Stimulated activated naive CD8-positive, alpha-beta T cell treated with anti-CD3 and anti-CD28 coated beads, Interleukin-15, Interleukin-2, amounts not matched to agents 100 U/mL and 50 U/mL, for 24 hours (primary cell): ENCODE data around the gene WDR20.
A peak's percentile ranks its signal among the peaks of the same experiment; 100 is the strongest.
"Not testable (repeated sequence)": the region's sequence is repeated elsewhere in the genome, so short reads cannot be mapped to it uniquely, and the experiment has no call there.

Experiments used
- ATAC-seq: fragments of 150-1000 bp; cut with Tn5 transposase; one replicate; pipeline ENCODE4 v1.10.0; 2021
- DNase-seq: peaks from one replicate; pipeline ENCODE4 v3.0.0; 2021

The WDR20 gene

GRCh38 chr14:102171173-102172020, 31.7 kb downstream of the WDR20 start:
- ATAC-seq (no peak), DNase-seq (no peak)

DNA sequence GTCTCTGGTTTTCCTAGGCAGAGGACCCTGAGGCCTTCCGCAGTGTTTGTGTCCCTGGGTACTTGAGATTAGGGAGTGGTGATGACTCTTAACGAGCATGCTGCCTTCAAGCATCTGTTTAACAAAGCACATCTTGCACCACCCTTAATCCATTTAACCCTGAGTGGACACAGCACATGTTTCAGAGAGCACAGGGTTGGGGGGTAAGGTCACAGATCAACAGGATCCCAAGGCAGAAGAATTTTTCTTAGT, 32.2 kb downstream of the WDR20 start:
- DNase-seq: not testable (repeated sequence)

GRCh38 chr14:102172721-102173120, 33.0 kb downstream of the WDR20 start:
- not testable (repeated sequence) for ATAC-seq, DNase-seq

More for the DNA sequence above, 32.2 kb downstream of the WDR20 start:
- ATAC-seq: not testable (repeated sequence)

- ATAC-seq: no peak
- no peak for DNase-seq
These were observed 37.5 kb downstream of the WDR20 start for GRCh38 chr14:102177161-102177560.

DNA sequence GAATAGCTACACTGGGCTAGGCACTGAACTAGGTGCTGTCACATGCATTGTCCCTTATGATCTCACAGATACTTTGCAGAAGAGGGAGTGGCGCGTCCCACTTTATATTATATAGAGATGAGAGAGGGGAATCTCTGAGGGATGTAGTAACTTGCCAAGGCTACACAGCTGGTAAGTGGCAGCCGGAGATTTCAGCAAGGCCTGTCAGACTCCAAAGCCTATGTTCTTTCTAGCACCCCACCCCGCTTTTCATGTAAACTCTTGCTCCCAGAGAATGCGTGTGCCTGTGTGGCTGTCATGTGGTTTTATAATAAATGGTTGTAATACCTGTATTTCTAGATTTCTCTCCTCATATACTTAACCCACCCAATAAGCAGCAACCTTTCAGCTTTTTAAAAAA, 39.1 kb downstream of the WDR20 start:
- ATAC-seq (no peak), DNase-seq (no peak)

- ATAC-seq: no peak
- no peak for DNase-seq
These were observed 40.7 kb downstream of the WDR20 start for GRCh38 chr14:102180248-102180998.

DNA sequence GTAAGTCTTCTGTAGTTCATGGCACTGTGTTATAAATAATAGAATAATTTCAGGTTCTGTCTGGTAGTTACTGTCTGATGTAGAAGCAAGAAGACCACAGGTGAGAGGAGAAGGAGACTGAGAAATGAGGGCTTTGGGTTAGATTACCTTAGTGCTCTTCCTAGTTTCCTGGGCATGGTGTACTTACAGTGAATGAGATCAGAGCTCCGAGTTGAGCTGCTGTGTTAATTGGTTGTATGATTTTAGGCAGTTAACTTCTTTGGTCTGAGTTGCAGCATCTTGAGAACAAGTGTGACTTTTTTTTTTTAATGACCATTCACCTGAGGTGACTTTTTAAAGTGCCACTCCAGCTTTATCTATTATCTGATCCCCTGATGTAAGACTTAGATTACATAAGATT, 41.5 kb downstream of the WDR20 start:
- DNase-seq: no peak
- no peak for ATAC-seq

- no peak for DNase-seq
- ATAC-seq: peak; percentile 83
These were observed 42.5 kb downstream of the WDR20 start for GRCh38 chr14:102182190-102182589.

GRCh38 chr14:102182936-102183619, 43.4 kb downstream of the WDR20 start:
- ATAC-seq (no peak), DNase-seq (no peak)

DNA sequence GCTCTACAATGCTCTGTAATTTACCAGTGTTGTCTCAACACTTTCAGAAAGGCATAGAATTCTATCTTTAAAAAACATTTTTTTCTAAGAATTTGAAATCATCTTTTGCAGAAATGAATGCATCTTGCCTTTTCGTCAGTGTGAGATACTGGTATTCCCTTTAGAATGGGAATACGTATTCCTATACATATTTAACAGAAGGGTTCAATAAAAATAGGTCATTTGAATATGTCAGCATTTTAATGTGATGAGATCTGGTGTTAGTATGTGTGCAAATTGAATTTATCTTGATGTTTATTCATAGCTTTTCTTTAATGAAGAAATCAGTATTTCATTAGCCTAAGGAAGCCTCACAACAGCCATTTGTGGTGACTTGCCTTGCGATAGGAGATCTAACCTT, 44.2 kb downstream of the WDR20 start:
- ATAC-seq: no peak

GRCh38 chr14:102184316-102185035, 44.8 kb downstream of the WDR20 start:
- peak; percentile 45 for DNase-seq
- peak; percentile 77 for ATAC-seq

More for the DNA sequence above, 44.2 kb downstream of the WDR20 start:
- no peak for DNase-seq

- ATAC-seq: no peak
- DNase-seq: no peak
These were observed 45.7 kb downstream of the WDR20 start for GRCh38 chr14:102185360-102185759.

DNA sequence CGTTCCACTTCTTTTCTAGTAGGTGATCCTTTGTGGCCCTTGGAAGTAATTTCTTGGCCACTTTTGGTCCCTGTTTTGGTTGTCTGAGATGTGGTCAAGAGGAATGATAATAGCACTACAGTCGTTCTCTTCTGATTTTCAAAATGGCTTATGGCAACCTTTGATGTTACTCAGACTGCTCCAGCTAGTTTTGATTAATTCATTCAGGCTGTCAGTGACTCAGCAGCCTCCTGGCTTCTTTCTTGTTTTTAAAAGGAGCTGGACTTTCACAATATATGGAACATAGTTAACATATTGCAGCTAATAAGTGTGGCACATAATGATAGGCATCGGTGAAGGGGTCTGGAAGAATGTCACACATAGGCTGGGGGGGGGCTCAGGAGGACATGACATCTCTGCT, 47.3 kb downstream of the WDR20 start:
- DNase-seq: no peak
- ATAC-seq: no peak

- ATAC-seq (no peak), DNase-seq (no peak)
These were observed 47.9 kb downstream of the WDR20 start for GRCh38 chr14:102187568-102188001.

DNA sequence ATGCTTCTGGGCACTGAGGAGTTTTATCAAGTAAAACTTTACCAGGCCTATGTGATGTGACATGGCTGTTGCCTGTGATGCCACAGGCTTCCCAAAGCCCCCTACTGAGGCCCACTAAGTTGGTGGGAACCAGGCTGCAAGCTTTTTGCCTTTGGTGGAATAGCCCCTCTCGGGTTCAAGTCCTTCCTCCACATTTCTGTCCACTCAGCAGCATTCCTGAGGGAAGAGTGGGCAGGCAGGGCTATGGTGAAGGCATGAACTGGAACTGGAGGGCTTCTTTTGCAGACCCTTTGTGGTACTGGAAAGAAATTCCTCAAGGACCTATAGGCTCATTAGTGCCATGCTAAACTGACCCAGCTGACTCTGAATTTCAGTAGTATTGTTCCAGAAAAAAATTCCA, 48.5 kb downstream of the WDR20 start:
- DNase-seq (no peak), ATAC-seq (no peak)

GRCh38 chr14:102189874-102190273, 50.2 kb downstream of the WDR20 start:
- DNase-seq (no peak), ATAC-seq (no peak)

GRCh38 chr14:102192840-102193502, 53.3 kb downstream of the WDR20 start:
- no peak for DNase-seq
- no peak for ATAC-seq

GRCh38 chr14:102194856-102195255, 55.2 kb downstream of the WDR20 start:
- no peak for ATAC-seq
- DNase-seq: no peak

- no peak for ATAC-seq
- DNase-seq: no peak
These were observed 55.7 kb downstream of the WDR20 start for GRCh38 chr14:102195446-102195845.

- ATAC-seq: no peak
- no peak for DNase-seq
These were observed 56.6 kb downstream of the WDR20 start for GRCh38 chr14:102196039-102196901.

DNA sequence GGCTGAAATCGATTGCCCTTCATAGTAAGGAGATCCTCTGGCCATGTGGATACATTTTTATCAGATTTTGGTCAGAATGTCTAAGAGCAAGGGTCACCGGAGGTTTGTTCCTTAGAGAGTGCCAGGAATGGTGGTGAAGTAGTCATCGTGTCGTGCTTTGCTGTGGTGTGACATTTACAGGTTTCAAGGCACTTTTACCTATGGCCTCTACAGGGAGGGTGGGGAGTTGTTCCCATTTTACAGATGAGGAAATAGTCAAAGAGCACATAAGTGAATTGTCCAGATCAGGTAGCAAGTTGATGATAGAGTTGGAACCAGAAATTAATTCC, 57.2 kb downstream of the WDR20 start:
- ATAC-seq: peak; percentile 53
- DNase-seq: no peak
